ENCODE data around the gene NONO. TPM values are rescaled to one million over a fixed set of nuclear protein-coding genes. Genes with fewer than 3 reads are reported as not detected.
"Not testable (repeated sequence)": the region's sequence is repeated elsewhere in the genome, so short reads cannot be mapped to it uniquely, and the experiment has no call there.

Gene NONO
- polyA plus RNA-seq, 1 of the 3 experiments (the other 2 are of a cell fraction), result 288 TPM

DNA sequence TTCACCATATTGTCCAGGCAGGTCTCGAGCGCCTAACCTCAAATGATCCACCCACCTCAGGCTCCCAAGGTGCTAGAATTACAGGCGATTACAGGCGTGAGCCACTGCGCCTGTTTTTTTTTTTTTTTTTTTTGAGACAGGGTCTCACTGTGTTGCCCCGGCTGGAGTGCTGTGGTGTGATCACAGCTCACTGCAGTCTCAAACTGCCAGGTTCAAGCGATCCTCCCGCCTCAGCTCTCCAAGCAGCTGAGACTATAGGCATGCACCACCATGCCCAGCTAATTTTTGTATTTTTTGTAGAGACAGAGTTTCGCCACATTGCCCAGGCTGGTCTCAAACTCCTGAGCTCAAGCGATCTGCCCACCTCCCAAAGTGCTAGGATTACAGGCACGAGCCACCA, 41.0 kb downstream of the NONO start:
- H3K79me2 ChIP-seq (ENCODE audit: insufficient read depth); H3K36me3 ChIP-seq (replicated peaks in 1 of 2; ENCODE audit: control insufficient read depth in 1 of 2, insufficient read depth in 2 of 2, low read length in 1 of 2); POLR2A ChIA-PET; H3K4me1 ChIP-seq (ENCODE audit: control insufficient read depth in 1 of 2, insufficient read depth in 2 of 2, low read depth in 1 of 2, low read length in 1 of 2); CTCF ChIA-PET; H4K20me1 ChIP-seq (ENCODE audit: insufficient read depth); H3K4me2 ChIP-seq; H3K4me3 ChIP-seq (ENCODE audit: low read depth in 2 of 2, low read length in 1 of 2); DNase-seq; H2AFZ ChIP-seq (ENCODE audit: low read depth); H3K9me2 ChIP-seq; H3K9ac ChIP-seq; H3K27me3 ChIP-seq (ENCODE audit: insufficient read depth); H3K27ac ChIP-seq (ENCODE audit: low read depth in 2 of 2, low read length in 1 of 2); H3F3A ChIP-seq (replicated peaks; ENCODE audit: insufficient read depth): not testable (repeated sequence)
- WGBS (ENCODE audit: low lambda C conversion rate), result 87% methylated on average over 11 of the region's 11 CpGs
- H3K9me3 ChIP-seq, result peaks cover 11% of the 10 kb centered on the region

DNA sequence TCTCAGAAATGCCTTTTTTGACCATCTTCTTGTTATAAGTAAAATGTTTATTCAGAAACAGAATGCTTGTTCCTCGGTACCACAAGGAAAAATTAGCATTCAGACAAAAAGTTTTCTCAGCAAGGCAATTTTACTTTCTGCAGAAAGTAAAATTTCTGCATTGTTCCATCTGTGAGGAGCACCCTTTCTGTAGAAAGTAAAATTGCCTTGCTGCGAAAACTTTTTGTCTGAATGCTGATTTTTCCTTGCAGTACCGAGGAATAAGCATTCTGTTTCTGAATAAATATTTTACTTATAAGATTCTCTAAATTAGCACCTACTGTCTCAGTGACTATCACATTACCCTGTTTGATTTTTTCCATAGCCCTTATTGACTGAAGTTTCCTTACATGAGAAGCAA, 43.0 kb downstream of the NONO start:
- no peak for TF ChIP-seq RXRA (IDR thresholded peaks at IDR 0.05; ENCODE audit: borderline replicate concordance, low read depth)
- TF ChIP-seq RCOR1 (IDR thresholded peaks at IDR 0.05; ENCODE audit: low read length), result no peak
- TF ChIP-seq, protein P1, sequence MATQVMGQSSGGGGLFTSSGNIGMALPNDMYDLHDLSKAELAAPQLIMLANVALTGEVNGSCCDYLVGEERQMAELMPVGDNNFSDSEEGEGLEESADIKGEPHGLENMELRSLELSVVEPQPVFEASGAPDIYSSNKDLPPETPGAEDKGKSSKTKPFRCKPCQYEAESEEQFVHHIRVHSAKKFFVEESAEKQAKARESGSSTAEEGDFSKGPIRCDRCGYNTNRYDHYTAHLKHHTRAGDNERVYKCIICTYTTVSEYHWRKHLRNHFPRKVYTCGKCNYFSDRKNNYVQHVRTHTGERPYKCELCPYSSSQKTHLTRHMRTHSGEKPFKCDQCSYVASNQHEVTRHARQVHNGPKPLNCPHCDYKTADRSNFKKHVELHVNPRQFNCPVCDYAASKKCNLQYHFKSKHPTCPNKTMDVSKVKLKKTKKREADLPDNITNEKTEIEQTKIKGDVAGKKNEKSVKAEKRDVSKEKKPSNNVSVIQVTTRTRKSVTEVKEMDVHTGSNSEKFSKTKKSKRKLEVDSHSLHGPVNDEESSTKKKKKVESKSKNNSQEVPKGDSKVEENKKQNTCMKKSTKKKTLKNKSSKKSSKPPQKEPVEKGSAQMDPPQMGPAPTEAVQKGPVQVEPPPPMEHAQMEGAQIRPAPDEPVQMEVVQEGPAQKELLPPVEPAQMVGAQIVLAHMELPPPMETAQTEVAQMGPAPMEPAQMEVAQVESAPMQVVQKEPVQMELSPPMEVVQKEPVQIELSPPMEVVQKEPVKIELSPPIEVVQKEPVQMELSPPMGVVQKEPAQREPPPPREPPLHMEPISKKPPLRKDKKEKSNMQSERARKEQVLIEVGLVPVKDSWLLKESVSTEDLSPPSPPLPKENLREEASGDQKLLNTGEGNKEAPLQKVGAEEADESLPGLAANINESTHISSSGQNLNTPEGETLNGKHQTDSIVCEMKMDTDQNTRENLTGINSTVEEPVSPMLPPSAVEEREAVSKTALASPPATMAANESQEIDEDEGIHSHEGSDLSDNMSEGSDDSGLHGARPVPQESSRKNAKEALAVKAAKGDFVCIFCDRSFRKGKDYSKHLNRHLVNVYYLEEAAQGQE (IDR thresholded peaks at IDR 0.05; ENCODE audit: low read depth, low read length), result no peak
- TF ChIP-seq GATA2 (CRISPR knock-in tag; IDR thresholded peaks at IDR 0.05), result no peak
- TF ChIP-seq EP300 (IDR thresholded peaks at IDR 0.05; ENCODE audit: borderline replicate concordance in 1 of 2, low read depth in 1 of 2, low read length in 1 of 2), result no peak
- TF ChIP-seq FOSL2 (IDR thresholded peaks at IDR 0.05; ENCODE audit: borderline replicate concordance, low read depth), result no peak
- no peak for TF ChIP-seq EZH2phosphoT487 (IDR thresholded peaks at IDR 0.05; ENCODE audit: borderline replicate concordance, low read depth)
- no peak for TF ChIP-seq GABPA (IDR thresholded peaks at IDR 0.05; ENCODE audit: low read depth)
- TF ChIP-seq, protein P2, sequence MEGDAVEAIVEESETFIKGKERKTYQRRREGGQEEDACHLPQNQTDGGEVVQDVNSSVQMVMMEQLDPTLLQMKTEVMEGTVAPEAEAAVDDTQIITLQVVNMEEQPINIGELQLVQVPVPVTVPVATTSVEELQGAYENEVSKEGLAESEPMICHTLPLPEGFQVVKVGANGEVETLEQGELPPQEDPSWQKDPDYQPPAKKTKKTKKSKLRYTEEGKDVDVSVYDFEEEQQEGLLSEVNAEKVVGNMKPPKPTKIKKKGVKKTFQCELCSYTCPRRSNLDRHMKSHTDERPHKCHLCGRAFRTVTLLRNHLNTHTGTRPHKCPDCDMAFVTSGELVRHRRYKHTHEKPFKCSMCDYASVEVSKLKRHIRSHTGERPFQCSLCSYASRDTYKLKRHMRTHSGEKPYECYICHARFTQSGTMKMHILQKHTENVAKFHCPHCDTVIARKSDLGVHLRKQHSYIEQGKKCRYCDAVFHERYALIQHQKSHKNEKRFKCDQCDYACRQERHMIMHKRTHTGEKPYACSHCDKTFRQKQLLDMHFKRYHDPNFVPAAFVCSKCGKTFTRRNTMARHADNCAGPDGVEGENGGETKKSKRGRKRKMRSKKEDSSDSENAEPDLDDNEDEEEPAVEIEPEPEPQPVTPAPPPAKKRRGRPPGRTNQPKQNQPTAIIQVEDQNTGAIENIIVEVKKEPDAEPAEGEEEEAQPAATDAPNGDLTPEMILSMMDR (IDR thresholded peaks at IDR 0.05), result no peak
- TF ChIP-seq JUND (IDR thresholded peaks at IDR 0.05), result no peak
- TF ChIP-seq CHD2 (IDR thresholded peaks at IDR 0.05; ENCODE audit: low read length, partially characterized antibody), result no peak
- TF ChIP-seq MEF2A (IDR thresholded peaks at IDR 0.05; ENCODE audit: borderline replicate concordance, low read depth), result no peak
- TF ChIP-seq YY1 (IDR thresholded peaks at IDR 0.05; ENCODE audit: low read depth), result no peak
- TF ChIP-seq, protein P3, sequence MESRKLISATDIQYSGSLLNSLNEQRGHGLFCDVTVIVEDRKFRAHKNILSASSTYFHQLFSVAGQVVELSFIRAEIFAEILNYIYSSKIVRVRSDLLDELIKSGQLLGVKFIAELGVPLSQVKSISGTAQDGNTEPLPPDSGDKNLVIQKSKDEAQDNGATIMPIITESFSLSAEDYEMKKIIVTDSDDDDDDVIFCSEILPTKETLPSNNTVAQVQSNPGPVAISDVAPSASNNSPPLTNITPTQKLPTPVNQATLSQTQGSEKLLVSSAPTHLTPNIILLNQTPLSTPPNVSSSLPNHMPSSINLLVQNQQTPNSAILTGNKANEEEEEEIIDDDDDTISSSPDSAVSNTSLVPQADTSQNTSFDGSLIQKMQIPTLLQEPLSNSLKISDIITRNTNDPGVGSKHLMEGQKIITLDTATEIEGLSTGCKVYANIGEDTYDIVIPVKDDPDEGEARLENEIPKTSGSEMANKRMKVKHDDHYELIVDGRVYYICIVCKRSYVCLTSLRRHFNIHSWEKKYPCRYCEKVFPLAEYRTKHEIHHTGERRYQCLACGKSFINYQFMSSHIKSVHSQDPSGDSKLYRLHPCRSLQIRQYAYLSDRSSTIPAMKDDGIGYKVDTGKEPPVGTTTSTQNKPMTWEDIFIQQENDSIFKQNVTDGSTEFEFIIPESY (IDR thresholded peaks at IDR 0.05; ENCODE audit: borderline replicate concordance, low read depth), result no peak
- TF ChIP-seq ELF1 (IDR thresholded peaks at IDR 0.05), result no peak
- no peak for TF ChIP-seq POLR2AphosphoS5 (IDR thresholded peaks at IDR 0.05; ENCODE audit: low read depth, low read length)
- TF ChIP-seq, protein P4, sequence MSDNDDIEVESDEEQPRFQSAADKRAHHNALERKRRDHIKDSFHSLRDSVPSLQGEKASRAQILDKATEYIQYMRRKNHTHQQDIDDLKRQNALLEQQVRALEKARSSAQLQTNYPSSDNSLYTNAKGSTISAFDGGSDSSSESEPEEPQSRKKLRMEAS (IDR thresholded peaks at IDR 0.05; ENCODE audit: low read depth), result no peak
- no peak for TF ChIP-seq RFX5 (IDR thresholded peaks at IDR 0.05; ENCODE audit: low read length)
- TF ChIP-seq SMC3 (IDR thresholded peaks at IDR 0.05; ENCODE audit: low read depth, low read length), result no peak
- peaks cover 11% of the 10 kb centered on the region for H3K9me3 ChIP-seq
- H3F3A ChIP-seq (replicated peaks; ENCODE audit: insufficient read depth), result no peaks in the 10 kb centered on the region
- 59% methylated on average over 3 of the region's 3 CpGs for WGBS (ENCODE audit: low lambda C conversion rate)
- H3K27ac ChIP-seq (ENCODE audit: low read depth in 2 of 2, low read length in 1 of 2), result no peak overlapping the region
- CTCF ChIA-PET, result no interaction called here
- DNase-seq, result no peak
- POLR2A ChIA-PET, result no interaction called here
- H3K27me3 ChIP-seq (ENCODE audit: insufficient read depth), result no peaks in the 10 kb centered on the region
- no peaks in the 10 kb centered on the region for H3K9me2 ChIP-seq
- H3K79me2 ChIP-seq (ENCODE audit: insufficient read depth), result no peaks in the 10 kb centered on the region
- no peaks in the 10 kb centered on the region for H3K4me1 ChIP-seq (ENCODE audit: control insufficient read depth in 1 of 2, insufficient read depth in 2 of 2, low read depth in 1 of 2, low read length in 1 of 2)
- H3K9ac ChIP-seq, result no peak overlapping the region
- no peaks in the 10 kb centered on the region for H4K20me1 ChIP-seq (ENCODE audit: insufficient read depth)
- H2AFZ ChIP-seq (ENCODE audit: low read depth), result no peak overlapping the region
- no peaks in the 10 kb centered on the region for H3K36me3 ChIP-seq (replicated peaks in 1 of 2; ENCODE audit: control insufficient read depth in 1 of 2, insufficient read depth in 2 of 2, low read length in 1 of 2)
- no peak overlapping the region for H3K4me3 ChIP-seq (ENCODE audit: low read depth in 2 of 2, low read length in 1 of 2)
- H3K4me2 ChIP-seq, result no peak overlapping the region

All from SK-N-SH (cell line).